B cell (primary cell): Measurements from ENCODE around the gene DLST.

Experiments used
- EZH2 ChIP-seq: IDR thresholded peaks from 2 replicates; pipeline ENCODE4 v1.6.1; 2012; ENCODE audit warnings: borderline replicate concordance, low read depth, mild to moderate bottlenecking, moderate library complexity, low read length; ENCODE audit not compliant: insufficient read depth, poor library complexity, severe bottlenecking
- TF ChIP-seq, protein P1 (sequence below): fragments of 200-600 bp; IDR thresholded peaks from one replicate; pipeline ENCODE4 v1.8.0; 2022; ENCODE audit warnings: antibody characterized with exemption, mild to moderate bottlenecking

GRCh38 chr14:74865156-74865555 is 16.6 kb upstream of the DLST start:
- TF ChIP-seq, protein P1, sequence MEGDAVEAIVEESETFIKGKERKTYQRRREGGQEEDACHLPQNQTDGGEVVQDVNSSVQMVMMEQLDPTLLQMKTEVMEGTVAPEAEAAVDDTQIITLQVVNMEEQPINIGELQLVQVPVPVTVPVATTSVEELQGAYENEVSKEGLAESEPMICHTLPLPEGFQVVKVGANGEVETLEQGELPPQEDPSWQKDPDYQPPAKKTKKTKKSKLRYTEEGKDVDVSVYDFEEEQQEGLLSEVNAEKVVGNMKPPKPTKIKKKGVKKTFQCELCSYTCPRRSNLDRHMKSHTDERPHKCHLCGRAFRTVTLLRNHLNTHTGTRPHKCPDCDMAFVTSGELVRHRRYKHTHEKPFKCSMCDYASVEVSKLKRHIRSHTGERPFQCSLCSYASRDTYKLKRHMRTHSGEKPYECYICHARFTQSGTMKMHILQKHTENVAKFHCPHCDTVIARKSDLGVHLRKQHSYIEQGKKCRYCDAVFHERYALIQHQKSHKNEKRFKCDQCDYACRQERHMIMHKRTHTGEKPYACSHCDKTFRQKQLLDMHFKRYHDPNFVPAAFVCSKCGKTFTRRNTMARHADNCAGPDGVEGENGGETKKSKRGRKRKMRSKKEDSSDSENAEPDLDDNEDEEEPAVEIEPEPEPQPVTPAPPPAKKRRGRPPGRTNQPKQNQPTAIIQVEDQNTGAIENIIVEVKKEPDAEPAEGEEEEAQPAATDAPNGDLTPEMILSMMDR: no peak
- no peak for TF ChIP-seq EZH2
